B cell (primary cell): Measurements from ENCODE around the gene RDH13. TPM values are rescaled to one million over a fixed set of nuclear protein-coding genes. Genes with fewer than 3 reads are reported as not detected.
A peak's percentile ranks its signal among the peaks of the same experiment; 100 is the strongest.

ENCODE experiments used
- ATAC-seq: fragments of 200-7000 bp; cut with Tn5 transposase; one replicate; pipeline ENCODE4 v1.10.0; 2021; ENCODE audit warnings: low read depth, mild to moderate bottlenecking, moderate number of reproducible peaks, moderate library complexity
- CTCF ChIA-PET: fragments of 350-600 bp; sonication (Branson Sonifier 250); formaldehyde crosslinking; loops from one replicate; lab custom pipeline; 2021; ENCODE audit warnings: antibody characterized with exemption, inconsistent platforms; lab: Charles Lee
- POLR2A ChIA-PET: fragments of 350-600 bp; sonication (Branson Sonifier 250); formaldehyde crosslinking; loops from one replicate; lab custom pipeline; 2021; ENCODE audit warnings: antibody characterized with exemption; lab: Charles Lee
- DNase-seq: peaks from one replicate; pipeline ENCODE4 v3.0.0; 2013
- H2AFZ ChIP-seq: 2 replicates; pipeline ENCODE4 v1.6.1; 2012; ENCODE audit warnings: mild to moderate bottlenecking, low read depth, low read length; ENCODE audit not compliant: insufficient read depth, poor library complexity, severe bottlenecking
- H3K27ac ChIP-seq, 2 donors: 1 replicate in 1 of 2; 2 replicates in 1 of 2; pipeline ENCODE4 v1.5.1; 2012 to 2013; ENCODE audit warnings: low read length in 2 of 2, mild to moderate bottlenecking in 2 of 2, moderate library complexity in 1 of 2
- H3K27me3 ChIP-seq, 4 experiments: fragments of 200-600 bp in 1 of 4; sonication (generic) in 1 of 4; replicated peaks in 1 of 4; 1 replicate in 2 of 4; 2 replicates in 2 of 4; pipeline versions ENCODE4 v1.6.1 to v1.7.0; 2013 to 2016; ENCODE audit warnings: low read length in 3 of 4, mild to moderate bottlenecking in 2 of 4, mixed read lengths in 1 of 4, moderate library complexity in 1 of 4; ENCODE audit not compliant: insufficient read depth in 4 of 4, control insufficient read depth in 3 of 4; ENCODE audit errors: control extremely low read depth in 1 of 4
- H3K36me3 ChIP-seq, 2 experiments: replicated peaks in 1 of 2; 1 replicate in 1 of 2; 2 replicates in 1 of 2; pipeline versions ENCODE4 v1.6.1 to v1.7.1; 2013; ENCODE audit warnings: low read length in 1 of 2; ENCODE audit not compliant: insufficient read depth in 2 of 2, control insufficient read depth in 1 of 2; ENCODE audit errors: control extremely low read depth in 1 of 2, extremely low read depth in 1 of 2
- H3K4me1 ChIP-seq, 2 donors: fragments of 200-600 bp in 1 of 2; sonication (generic) in 1 of 2; 1 replicate in 1 of 2; 2 replicates in 1 of 2; pipeline versions ENCODE4 v1.5.1 to v1.6.1; 2013 to 2017; ENCODE audit warnings: low read length in 2 of 2; ENCODE audit not compliant: control insufficient read depth in 2 of 2, insufficient read depth in 2 of 2
- H3K4me2 ChIP-seq: replicated peaks from 2 replicates; pipeline ENCODE3; 2012; ENCODE audit warnings: mild to moderate bottlenecking, low read depth, low read length; ENCODE audit not compliant: poor library complexity, severe bottlenecking
- H3K4me3 ChIP-seq, 5 experiments: fragments of 200-600 bp in 1 of 5; sonication (generic) in 1 of 5; 1 replicate in 3 of 5; 2 replicates in 2 of 5; pipeline versions ENCODE4 v1.5.1 to v1.7.0; 2011 to 2016; ENCODE audit warnings: low read length in 4 of 5, mild to moderate bottlenecking in 4 of 5, low read depth in 2 of 5, control low read depth in 1 of 5, moderate library complexity in 1 of 5; ENCODE audit not compliant: insufficient read depth in 1 of 5; ENCODE audit errors: control extremely low read depth in 1 of 5, extremely low read depth in 1 of 5
- H3K79me2 ChIP-seq: fragments of 200-600 bp; sonication (generic); one replicate; pipeline ENCODE4 v1.6.0; 2016; ENCODE audit warnings: low read length; ENCODE audit not compliant: control insufficient read depth, insufficient read depth
- H3K9ac ChIP-seq: fragments of 200-600 bp; sonication (generic); 2 replicates; pipeline ENCODE4 v1.6.1; 2017; ENCODE audit warnings: mild to moderate bottlenecking, low read length, moderate library complexity
- H3K9me3 ChIP-seq, 3 donors: one replicate each; pipeline versions ENCODE4 v1.6.1 to v1.7.1; 2013; ENCODE audit warnings: low read length in 2 of 3; ENCODE audit not compliant: control insufficient read depth in 2 of 3, insufficient read depth in 1 of 3; ENCODE audit errors: control extremely low read depth in 1 of 3
- H4K20me1 ChIP-seq: 2 replicates; pipeline ENCODE4 v1.6.0; 2012; ENCODE audit warnings: mild to moderate bottlenecking, low read length; ENCODE audit not compliant: insufficient read depth, control insufficient read depth, poor library complexity, severe bottlenecking
- H3K27ac Mint-ChIP-seq: one replicate; pipeline ENCODE4 v1.8.0; 2021; ENCODE audit warnings: mixed read lengths
- H3K27me3 Mint-ChIP-seq: one replicate; pipeline ENCODE4 v1.8.0; 2021; ENCODE audit warnings: mixed read lengths
- H3K4me1 Mint-ChIP-seq: one replicate; pipeline ENCODE4 v1.8.0; 2021; ENCODE audit warnings: mixed read lengths
- H3K4me3 Mint-ChIP-seq: one replicate; pipeline ENCODE4 v1.8.0; 2021; ENCODE audit warnings: mixed read lengths
- H3K9me3 Mint-ChIP-seq: one replicate; pipeline ENCODE4 v1.8.0; 2022; ENCODE audit warnings: mixed read lengths; ENCODE audit not compliant: insufficient read depth
- CTCF ChIP-seq: fragments of 200-600 bp; IDR thresholded peaks from one replicate; pipeline ENCODE4 v1.8.0; 2022; ENCODE audit warnings: antibody characterized with exemption, mild to moderate bottlenecking
- EZH2 ChIP-seq: IDR thresholded peaks from 2 replicates; pipeline ENCODE4 v1.6.1; 2012; ENCODE audit warnings: borderline replicate concordance, low read depth, mild to moderate bottlenecking, moderate library complexity, low read length; ENCODE audit not compliant: insufficient read depth, poor library complexity, severe bottlenecking
- WGBS: methylation state at CpG from one replicate; pipeline ENCODE4 v1.1.5; 2013; ENCODE audit warnings: missing lambda C conversion rate; ENCODE audit not compliant: insufficient coverage; 5-methylcytosine and 5-hydroxymethylcytosine counted together
- intact Hi-C: fragments of 100-400 bp; cut with micrococcal nuclease; formaldehyde crosslinking; loops from one replicate; pipeline ENCODE4 v1.10.0; 2022
- polyA plus RNA-seq: library from polyadenylated mRNA; depleted of rRNA; stranded (reverse); fragments of >200 nt; gene quantifications from 2 replicates; pipeline ENCODE4 v1.2.3, GENCODE V29; 2012
- total RNA-seq, 2 donors: library from RNA; stranded (reverse); fragments of 120-200 nt in 1 of 2; gene quantifications; 1 replicate in 1 of 2; 2 replicates in 1 of 2; pipeline versions ENCODE4 v1.2.3 to v1.2.4, GENCODE V29; 2013 to 2022

The RDH13 gene
- total and polyA plus RNA-seq, 2 donors (not counting 1 experiment from before 2014, with no cell fraction given), result 17.5 to 20.4 TPM

- peaks cover 0 to 61% (median 26%) of the 10 kb centered on the region in 4 experiments for H3K27me3 ChIP-seq
- no peak overlapping the region for H3K27ac ChIP-seq
- no peak overlapping the region for H2AFZ ChIP-seq
- ChIA-PET POLR2A (no interaction called here), CTCF (interaction anchor here (1.0 kb wide), 1 partner anchor 16 kb away, joined by 3 read pairs; no protein-coding TSS in a partner anchor)
- H3K4me1 ChIP-seq, result peaks cover 10% of the 10 kb centered on the region in 2 donors
- H3K9me3 Mint-ChIP-seq, result no peaks in the 10 kb centered on the region
- H3K4me2 ChIP-seq, result peak overlapping the region; percentile 61
- ATAC-seq (no peak), DNase-seq (no peak)
- peaks cover 9% of the 10 kb centered on the region for H3K4me1 Mint-ChIP-seq
- H3K36me3 ChIP-seq, result no peaks in the 10 kb centered on the region
- no peaks in the 10 kb centered on the region for H3K79me2 ChIP-seq
- peak overlapping the region; percentile 47 for H3K4me3 Mint-ChIP-seq
- TF ChIP-seq CTCF, result no peak
- no peak for TF ChIP-seq EZH2
- H4K20me1 ChIP-seq, result no peaks in the 10 kb centered on the region
- H3K27ac Mint-ChIP-seq, result no peak overlapping the region
- H3K27me3 Mint-ChIP-seq, result peaks cover 55% of the 10 kb centered on the region
- peak overlapping the region; percentile 43 for H3K9ac ChIP-seq
- H3K9me3 ChIP-seq, result peaks cover 0 to 34% (median 2%) of the 10 kb centered on the region in 3 donors
- intact Hi-C loops, result no loop called here
- WGBS, result no CpG with 5 or more reads among the region's 2 CpGs
- H3K4me3 ChIP-seq, result peak overlapping the region in 1 of 5 experiments; percentile 44
Observed at GRCh38 chr19:55069865-55070197, 6.9 kb upstream of the RDH13 start.

GRCh38 chr19:55068950-55069864 lies 6.3 kb upstream of the RDH13 start:
- H3K4me3 ChIP-seq, result peak overlapping the region in 2 of 5 experiments; percentile 26 to 44
- WGBS, result 5% methylated on average over 29 of the region's 30 CpGs
- intact Hi-C loops, result no loop called here

More at GRCh38 chr19:55068950-55069864, 6.3 kb upstream of the RDH13 start:
- TF ChIP-seq CTCF (no peak), EZH2 (no peak)
- Mint-ChIP-seq H3K4me1 (peaks cover 9% of the 10 kb centered on the region), H3K9me3 (no peaks in the 10 kb centered on the region), H3K4me3 (peak overlapping the region; percentile 47), H3K27me3 (peaks cover 53% of the 10 kb centered on the region), H3K27ac (no peak overlapping the region)
- H2AFZ ChIP-seq, result no peak overlapping the region
- ATAC-seq (peak; percentile 39), DNase-seq (no peak)
- no peaks in the 10 kb centered on the region for H4K20me1 ChIP-seq
- H3K9me3 ChIP-seq, result peaks cover 0 to 32% (median 2%) of the 10 kb centered on the region in 3 donors
- H3K4me1 ChIP-seq, result peaks cover 10% of the 10 kb centered on the region in 2 donors
- H3K9ac ChIP-seq, result peak overlapping the region; percentile 43
- CTCF ChIA-PET, result interaction anchor here (1.0 kb wide), 1 partner anchor 16 kb away, joined by 3 read pairs; no protein-coding TSS in a partner anchor
- H3K27ac ChIP-seq, result no peak overlapping the region
- peaks cover 0 to 60% (median 26%) of the 10 kb centered on the region in 4 experiments for H3K27me3 ChIP-seq
- H3K79me2 ChIP-seq, result no peaks in the 10 kb centered on the region
- no peaks in the 10 kb centered on the region for H3K36me3 ChIP-seq
- H3K4me2 ChIP-seq, result peak overlapping the region; percentile 61
- POLR2A ChIA-PET, result interaction anchor here (0.6 kb wide), 1 partner anchor 1678 kb away, joined by 3 read pairs; no protein-coding TSS in a partner anchor
